ENCODE data around the gene LIN7B. TPM values are rescaled to one million over a fixed set of nuclear protein-coding genes. Genes with fewer than 3 reads are reported as not detected.

Gene LIN7B
- total and polyA plus RNA-seq, 2 of the 13 experiments (the other 11 are each of a cell fraction or from before 2014, with no cell fraction given), result 5.3 to 7.6 TPM

DNA sequence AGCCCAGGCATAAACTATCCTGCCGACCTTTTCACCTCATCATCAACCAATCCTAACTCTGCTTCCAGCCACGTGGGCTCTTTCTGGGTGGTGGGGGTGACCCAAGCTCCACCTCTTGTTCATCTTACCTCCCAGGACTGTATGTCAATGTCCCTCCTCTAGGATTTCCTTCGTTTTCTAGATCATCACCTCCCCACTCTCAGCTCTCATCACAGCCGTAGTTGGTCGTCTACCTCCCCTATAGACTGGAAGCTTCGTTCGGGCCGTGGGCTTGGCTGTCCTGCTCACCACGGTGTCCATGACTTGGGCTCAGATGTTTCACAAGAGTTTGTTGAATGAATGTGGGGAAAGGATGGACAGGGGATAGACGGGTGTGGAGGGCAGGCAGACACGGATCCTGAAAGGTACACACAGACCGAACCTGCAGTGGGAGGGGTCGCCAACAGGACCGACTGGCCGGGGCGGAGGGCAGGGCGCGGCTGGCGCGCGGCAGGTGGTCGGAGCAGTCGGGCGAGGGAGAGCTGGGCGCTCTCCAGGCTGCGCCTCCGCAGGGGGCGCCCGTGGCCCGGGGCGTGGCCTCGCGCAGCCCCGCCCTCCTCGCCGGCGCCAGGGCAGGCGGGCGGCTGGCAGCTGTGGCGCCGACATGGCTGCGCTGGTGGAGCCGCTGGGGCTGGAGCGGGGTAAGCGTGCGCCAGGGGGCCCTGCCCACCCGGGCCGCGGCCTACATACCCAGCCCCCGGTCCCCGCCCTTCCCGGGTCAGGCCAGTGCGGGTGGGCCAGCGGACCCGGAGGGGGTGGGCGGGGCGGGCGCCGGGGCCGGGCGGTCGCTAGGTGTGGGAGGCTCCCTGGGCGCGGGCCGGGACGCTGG is at the start of gene LIN7B (continued):
- TF ChIP-seq, protein P1, sequence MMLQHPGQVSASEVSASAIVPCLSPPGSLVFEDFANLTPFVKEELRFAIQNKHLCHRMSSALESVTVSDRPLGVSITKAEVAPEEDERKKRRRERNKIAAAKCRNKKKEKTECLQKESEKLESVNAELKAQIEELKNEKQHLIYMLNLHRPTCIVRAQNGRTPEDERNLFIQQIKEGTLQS (CRISPR knock-in tag; IDR thresholded peaks at IDR 0.05), result no peak
- no peak for TF ChIP-seq MBD4 (IDR thresholded peaks at IDR 0.05; ENCODE audit: borderline replicate concordance, low read length)
- 0 out of 2 replicates have a peak, but pooled peaks have one; percentile 11 for TF ChIP-seq ELF1 (CRISPR knock-in tag; IDR thresholded peaks at IDR 0.05)
- TF ChIP-seq ZMYM2 (CRISPR knock-in tag; IDR thresholded peaks at IDR 0.05), result no peak
- no peak for TF ChIP-seq MAFG (CRISPR knock-in tag; IDR thresholded peaks at IDR 0.05)
- peak; percentile 53 for TF ChIP-seq CEBPB (IDR thresholded peaks at IDR 0.05; ENCODE audit: borderline replicate concordance, low read depth, low read length)
- TF ChIP-seq ESRRA (CRISPR knock-in tag; IDR thresholded peaks at IDR 0.05; ENCODE audit: low read depth), result no peak
- peak; percentile 49; the same call in 1 of the 2 replicates for TF ChIP-seq NFKB2 (CRISPR knock-in tag; IDR thresholded peaks at IDR 0.05; ENCODE audit: borderline replicate concordance)
- TF ChIP-seq CENPX (CRISPR knock-in tag; IDR thresholded peaks at IDR 0.05), result no peak
- TF ChIP-seq ZNF816 (CRISPR knock-in tag; IDR thresholded peaks at IDR 0.05; ENCODE audit: borderline replicate concordance), result no peak
- TF ChIP-seq, protein P2, sequence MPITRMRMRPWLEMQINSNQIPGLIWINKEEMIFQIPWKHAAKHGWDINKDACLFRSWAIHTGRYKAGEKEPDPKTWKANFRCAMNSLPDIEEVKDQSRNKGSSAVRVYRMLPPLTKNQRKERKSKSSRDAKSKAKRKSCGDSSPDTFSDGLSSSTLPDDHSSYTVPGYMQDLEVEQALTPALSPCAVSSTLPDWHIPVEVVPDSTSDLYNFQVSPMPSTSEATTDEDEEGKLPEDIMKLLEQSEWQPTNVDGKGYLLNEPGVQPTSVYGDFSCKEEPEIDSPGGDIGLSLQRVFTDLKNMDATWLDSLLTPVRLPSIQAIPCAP (CRISPR knock-in tag; IDR thresholded peaks at IDR 0.05; ENCODE audit: low read depth), result no peak
- TF ChIP-seq ZNF101 (CRISPR knock-in tag; IDR thresholded peaks at IDR 0.05; ENCODE audit: borderline replicate concordance, low read depth), result no peak
- TF ChIP-seq, protein P3, sequence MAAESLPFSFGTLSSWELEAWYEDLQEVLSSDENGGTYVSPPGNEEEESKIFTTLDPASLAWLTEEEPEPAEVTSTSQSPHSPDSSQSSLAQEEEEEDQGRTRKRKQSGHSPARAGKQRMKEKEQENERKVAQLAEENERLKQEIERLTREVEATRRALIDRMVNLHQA (CRISPR knock-in tag; IDR thresholded peaks at IDR 0.05), result no peak
- TF ChIP-seq SYNCRIP (IDR thresholded peaks at IDR 0.05; ENCODE audit: insufficient read depth, low read depth, low read length), result no peak
- no peak for TF ChIP-seq ARNT2 (CRISPR knock-in tag; IDR thresholded peaks at IDR 0.05; ENCODE audit: low read depth)
- TF ChIP-seq, protein P4, sequence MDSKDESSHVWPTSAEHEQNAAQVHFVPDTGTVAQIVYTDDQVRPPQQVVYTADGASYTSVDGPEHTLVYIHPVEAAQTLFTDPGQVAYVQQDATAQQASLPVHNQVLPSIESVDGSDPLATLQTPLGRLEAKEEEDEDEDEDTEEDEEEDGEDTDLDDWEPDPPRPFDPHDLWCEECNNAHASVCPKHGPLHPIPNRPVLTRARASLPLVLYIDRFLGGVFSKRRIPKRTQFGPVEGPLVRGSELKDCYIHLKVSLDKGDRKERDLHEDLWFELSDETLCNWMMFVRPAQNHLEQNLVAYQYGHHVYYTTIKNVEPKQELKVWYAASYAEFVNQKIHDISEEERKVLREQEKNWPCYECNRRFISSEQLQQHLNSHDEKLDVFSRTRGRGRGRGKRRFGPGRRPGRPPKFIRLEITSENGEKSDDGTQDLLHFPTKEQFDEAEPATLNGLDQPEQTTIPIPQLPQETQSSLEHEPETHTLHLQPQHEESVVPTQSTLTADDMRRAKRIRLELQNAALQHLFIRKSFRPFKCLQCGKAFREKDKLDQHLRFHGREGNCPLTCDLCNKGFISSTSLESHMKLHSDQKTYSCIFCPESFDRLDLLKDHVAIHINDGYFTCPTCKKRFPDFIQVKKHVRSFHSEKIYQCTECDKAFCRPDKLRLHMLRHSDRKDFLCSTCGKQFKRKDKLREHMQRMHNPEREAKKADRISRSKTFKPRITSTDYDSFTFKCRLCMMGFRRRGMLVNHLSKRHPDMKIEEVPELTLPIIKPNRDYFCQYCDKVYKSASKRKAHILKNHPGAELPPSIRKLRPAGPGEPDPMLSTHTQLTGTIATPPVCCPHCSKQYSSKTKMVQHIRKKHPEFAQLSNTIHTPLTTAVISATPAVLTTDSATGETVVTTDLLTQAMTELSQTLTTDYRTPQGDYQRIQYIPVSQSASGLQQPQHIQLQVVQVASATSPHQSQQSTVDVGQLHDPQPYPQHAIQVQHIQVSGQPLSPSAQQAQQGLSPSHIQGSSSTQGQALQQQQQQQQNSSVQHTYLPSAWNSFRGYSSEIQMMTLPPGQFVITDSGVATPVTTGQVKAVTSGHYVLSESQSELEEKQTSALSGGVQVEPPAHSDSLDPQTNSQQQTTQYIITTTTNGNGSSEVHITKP (CRISPR knock-in tag; IDR thresholded peaks at IDR 0.05; ENCODE audit: low read depth), result no peak
- no peak for TF ChIP-seq ZNF143 (CRISPR knock-in tag; IDR thresholded peaks at IDR 0.05)
- no peak for TF ChIP-seq NFKBIZ (CRISPR knock-in tag; IDR thresholded peaks at IDR 0.05)
- TF ChIP-seq, protein P5, sequence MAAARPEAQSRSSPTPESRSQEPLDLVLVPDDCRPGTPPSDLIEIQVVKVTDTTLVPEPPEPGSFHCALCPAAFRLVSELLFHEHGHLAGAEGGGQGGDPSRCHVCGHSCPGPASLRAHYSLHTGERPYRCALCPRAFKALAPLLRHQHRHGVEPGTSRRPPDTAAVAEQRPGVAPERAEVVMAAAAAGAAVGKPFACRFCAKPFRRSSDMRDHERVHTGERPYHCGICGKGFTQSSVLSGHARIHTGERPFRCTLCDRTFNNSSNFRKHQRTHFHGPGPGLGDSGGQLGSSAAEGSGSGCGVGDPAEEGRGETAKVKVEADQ (CRISPR knock-in tag; IDR thresholded peaks at IDR 0.05; ENCODE audit: borderline replicate concordance), result no peak; the same call in 1 of the 2 replicates
- TF ChIP-seq RBM39 (IDR thresholded peaks at IDR 0.05; ENCODE audit: low read depth, low read length, poor library complexity, severe bottlenecking), result no peak
- TF ChIP-seq ZNF333 (CRISPR knock-in tag; IDR thresholded peaks at IDR 0.05; ENCODE audit: borderline replicate concordance), result no peak

All from HepG2 (cell line).